Spleen (tissue), 11 donors: ENCODE measurements around the gene EGFLAM. TPM values are rescaled to one million over a fixed set of nuclear protein-coding genes. Genes with fewer than 3 reads are reported as not detected.

Source experiments
- DNase-seq: peaks from one replicate; pipeline ENCODE4 v3.0.0-alpha.2; 2020
- H3K27ac ChIP-seq, 8 donors: fragments of 200-600 bp; sonication (generic) in 7 of 8; 1 replicate in 4 of 8; 2 replicates in 4 of 8; pipeline versions ENCODE4 v1.5.0 to v1.8.0; 2016 to 2021; ENCODE audit warnings: inconsistent platforms in 4 of 8, mild to moderate bottlenecking in 4 of 8, moderate library complexity in 1 of 8
- H3K27me3 ChIP-seq, 7 donors: fragments of 200-600 bp; sonication (generic) in 6 of 7; replicated peaks in 1 of 7; 1 replicate in 4 of 7; 2 replicates in 3 of 7; pipeline versions ENCODE4 v1.5.0 to v1.8.0; 2016 to 2021; ENCODE audit warnings: inconsistent platforms in 3 of 7, mild to moderate bottlenecking in 1 of 7
- H3K36me3 ChIP-seq, 6 donors: fragments of 200-600 bp; sonication (generic) in 5 of 6; 1 replicate in 4 of 6; 2 replicates in 2 of 6; pipeline versions ENCODE4 v1.5.0 to v1.8.0; 2016 to 2021; ENCODE audit warnings: inconsistent platforms in 2 of 6
- H3K4me1 ChIP-seq, 6 donors: fragments of 200-600 bp; sonication (generic) in 5 of 6; 1 replicate in 3 of 6; 2 replicates in 3 of 6; pipeline versions ENCODE4 v1.5.0 to v1.8.0; 2016 to 2021; ENCODE audit warnings: inconsistent platforms in 3 of 6
- H3K4me3 ChIP-seq, 8 donors: fragments of 200-600 bp; sonication (generic) in 7 of 8; 1 replicate in 4 of 8; 2 replicates in 4 of 8; pipeline versions ENCODE4 v1.5.0 to v1.8.0; 2016 to 2021; ENCODE audit warnings: inconsistent platforms in 4 of 8, mild to moderate bottlenecking in 4 of 8, moderate library complexity in 2 of 8
- H3K9me3 ChIP-seq, 8 donors: fragments of 200-600 bp; sonication (generic) in 7 of 8; 1 replicate in 4 of 8; 2 replicates in 4 of 8; pipeline versions ENCODE4 v1.5.0 to v1.8.0; 2016 to 2021; ENCODE audit warnings: inconsistent platforms in 4 of 8
- CTCF ChIP-seq, 11 experiments: fragments of 200-600 bp in 7 of 11; fragments of 450-650 bp in 4 of 11; sonication (generic) in 4 of 11; IDR thresholded peaks in 8 of 11; conservative IDR thresholded peaks in 3 of 11; 1 replicate in 7 of 11; 2 replicates in 4 of 11; pipeline versions ENCODE4 v1.4.0 to v1.8.0; 2016 to 2021; ENCODE audit warnings: antibody characterized with exemption in 11 of 11, inconsistent platforms in 4 of 11, mild to moderate bottlenecking in 1 of 11
- POLR2A ChIP-seq, 3 donors: fragments of 450-650 bp; IDR thresholded peaks; one replicate each; pipeline ENCODE4 v1.5.1; 2017; ENCODE audit warnings: antibody characterized with exemption in 3 of 3, mild to moderate bottlenecking in 1 of 3
- POLR2AphosphoS5 ChIP-seq, 3 donors: sonication (generic); formaldehyde crosslinking; IDR thresholded peaks; one replicate each; pipeline ENCODE4 v1.5.1; 2017; ENCODE audit warnings: antibody characterized with exemption in 3 of 3
- WGBS, 5 donors: extraction: QIAGEN DNeasy Blood & Tissue Kit in 3 of 5; methylation state at CpG; one replicate each; pipeline versions ENCODE4 v1.1.5 to v1.1.7; 2013 to 2018; 5-methylcytosine and 5-hydroxymethylcytosine counted together
- intact Hi-C: fragments of 100-400 bp; cut with DNase I; formaldehyde crosslinking; loops from one replicate; pipeline ENCODE4 v1.15.0; 2023; ENCODE audit warnings: low total_unique reads
- polyA plus RNA-seq, 3 donors: library from polyadenylated mRNA; stranded (reverse); fragments of 200-250 nt; gene quantifications; one replicate each; pipeline ENCODE4 v1.2.1, GENCODE V29; 2013
- total RNA-seq, 7 donors: library from RNA; depleted of rRNA in 3 of 7; stranded (reverse); fragments of >200 nt in 3 of 7; fragmentation: NEBNext Ultra II Directional in 4 of 7; extraction: Animal tissue kit (Norgen Biotek cat#: 25700) in 4 of 7; gene quantifications; one replicate each; pipeline versions ENCODE4 v1.1.0 to v1.2.1, GENCODE V29; 2016 to 2021
- donor health status: healthy with polysubstance abuse.
- donor health status: DM: no; HTN: no; CAD: no; lungs with moderate emphysema.
- donor health status: DM: no; HTN: no; CAD: no.
- donor health status: Bipolar disorder and iron deficiency.
- donor health status: healthy.
- donor health status: DM: no; HTN: no; CAD: no.
- donor health status: DM: yes; HTN: yes; CAD: no.

EGFLAM gene
- total and polyA plus RNA-seq, 10 donors: 6.0 to 16.8 (median 10.9) TPM

GRCh38 chr5:38479315-38479904 lies 221.1 kb downstream of the EGFLAM start:
- DNase-seq: no peak
- Histone ChIP-seq H3K9me3 (no peaks in the 10 kb centered on the region), H3K27me3 (peaks cover 0 to 87% (median 0%) of the 10 kb centered on the region in 7 donors), H3K36me3 (peaks cover 0 to 31% (median 6%) of the 10 kb centered on the region in 6 donors), H3K27ac (no peak overlapping the region), H3K4me1 (no peaks in the 10 kb centered on the region), H3K4me3 (no peak overlapping the region)
- TF ChIP-seq CTCF (IDR thresholded peaks at IDR 0.05 in 8 of 11, conservative IDR thresholded peaks at IDR 0.05 in 3 of 11) (no peak), POLR2A (IDR thresholded peaks at IDR 0.05) (no peak), POLR2AphosphoS5 (IDR thresholded peaks at IDR 0.05) (no peak)
- intact Hi-C loops: no loop called here
- 55 to 61% (median 58%) methylated on average over 6 of the region's 6 CpGs for WGBS, 5 donors

GRCh38 chr5:38483805-38484398 lies 225.5 kb downstream of the EGFLAM start:
- H3K4me1 ChIP-seq: no peaks in the 10 kb centered on the region
- intact Hi-C loops: no loop called here
- DNase-seq: no peak
- H3K9me3 ChIP-seq: no peaks in the 10 kb centered on the region
- no peak overlapping the region for H3K27ac ChIP-seq
- peaks cover 0 to 67% (median 6%) of the 10 kb centered on the region in 6 donors for H3K36me3 ChIP-seq
- H3K4me3 ChIP-seq: no peak overlapping the region
- 83 to 94% (median 86%) methylated on average over 10 of the region's 10 CpGs for WGBS, 5 donors
- peaks cover 0 to 68% (median 0%) of the 10 kb centered on the region in 7 donors for H3K27me3 ChIP-seq
- TF ChIP-seq POLR2AphosphoS5 (IDR thresholded peaks at IDR 0.05) (no peak), CTCF (IDR thresholded peaks at IDR 0.05 in 8 of 11, conservative IDR thresholded peaks at IDR 0.05 in 3 of 11) (no peak), POLR2A (IDR thresholded peaks at IDR 0.05) (no peak)

- WGBS, 5 donors: 79 to 86% (median 84%) methylated on average over 6 of the region's 6 CpGs
- DNase-seq: no peak
- no peak overlapping the region for H3K4me3 ChIP-seq
- H3K36me3 ChIP-seq: peaks cover 0 to 62% (median 2%) of the 10 kb centered on the region in 6 donors
- no peak overlapping the region for H3K27ac ChIP-seq
- TF ChIP-seq POLR2AphosphoS5 (IDR thresholded peaks at IDR 0.05) (no peak), POLR2A (IDR thresholded peaks at IDR 0.05) (no peak), CTCF (IDR thresholded peaks at IDR 0.05 in 8 of 11, conservative IDR thresholded peaks at IDR 0.05 in 3 of 11) (no peak)
- H3K4me1 ChIP-seq: no peaks in the 10 kb centered on the region
- intact Hi-C loops: no loop called here
- H3K9me3 ChIP-seq: no peaks in the 10 kb centered on the region
- H3K27me3 ChIP-seq: peaks cover 0 to 31% (median 0%) of the 10 kb centered on the region in 7 donors
Measured at GRCh38 chr5:38494175-38494574, 235.8 kb downstream of the EGFLAM start.

GRCh38 chr5:38494763-38495162 lies 236.4 kb downstream of the EGFLAM start:
- Histone ChIP-seq H3K27ac (no peak overlapping the region), H3K4me1 (no peaks in the 10 kb centered on the region), H3K4me3 (no peak overlapping the region), H3K9me3 (no peaks in the 10 kb centered on the region), H3K36me3 (peaks cover 0 to 67% (median 2%) of the 10 kb centered on the region in 6 donors), H3K27me3 (peaks cover 0 to 31% (median 0%) of the 10 kb centered on the region in 7 donors)
- WGBS, 5 donors: 79 to 88% (median 84%) methylated on average over 7 of the region's 7 CpGs
- DNase-seq: no peak
- TF ChIP-seq POLR2AphosphoS5 (IDR thresholded peaks at IDR 0.05): no peak
- TF ChIP-seq CTCF (IDR thresholded peaks at IDR 0.05 in 8 of 11, conservative IDR thresholded peaks at IDR 0.05 in 3 of 11): no peak
- TF ChIP-seq POLR2A (IDR thresholded peaks at IDR 0.05): no peak
- intact Hi-C loops: no loop called here
